ENCODE measurements around the gene EFCAB13.

GRCh38 chr17:47317119-47317518 lies 6.6 kb upstream of the EFCAB13 start:
- TF ChIP-seq CTCF (IDR thresholded peaks at IDR 0.05) (no peak), POLR2AphosphoS5 (IDR thresholded peaks at IDR 0.05) (no peak), POLR2A (IDR thresholded peaks at IDR 0.05) (no peak)

All from upper lobe of left lung (tissue), 4 donors.